ENCODE measurements around the gene XRCC4. TPM values are rescaled to one million over a fixed set of nuclear protein-coding genes. Genes with fewer than 3 reads are reported as not detected.

The XRCC4 gene
- total RNA-seq, 2 donors from 2014 or later, result 6.4 to 6.8 TPM

- H3K4me1 ChIP-seq, result no peaks in the 10 kb centered on the region
- no peaks in the 10 kb centered on the region for H3K27me3 ChIP-seq
- DNase-seq (ENCODE audit: low spot score), result no peak
- no peak overlapping the region for H3K4me3 ChIP-seq
- TF ChIP-seq, protein P1, sequence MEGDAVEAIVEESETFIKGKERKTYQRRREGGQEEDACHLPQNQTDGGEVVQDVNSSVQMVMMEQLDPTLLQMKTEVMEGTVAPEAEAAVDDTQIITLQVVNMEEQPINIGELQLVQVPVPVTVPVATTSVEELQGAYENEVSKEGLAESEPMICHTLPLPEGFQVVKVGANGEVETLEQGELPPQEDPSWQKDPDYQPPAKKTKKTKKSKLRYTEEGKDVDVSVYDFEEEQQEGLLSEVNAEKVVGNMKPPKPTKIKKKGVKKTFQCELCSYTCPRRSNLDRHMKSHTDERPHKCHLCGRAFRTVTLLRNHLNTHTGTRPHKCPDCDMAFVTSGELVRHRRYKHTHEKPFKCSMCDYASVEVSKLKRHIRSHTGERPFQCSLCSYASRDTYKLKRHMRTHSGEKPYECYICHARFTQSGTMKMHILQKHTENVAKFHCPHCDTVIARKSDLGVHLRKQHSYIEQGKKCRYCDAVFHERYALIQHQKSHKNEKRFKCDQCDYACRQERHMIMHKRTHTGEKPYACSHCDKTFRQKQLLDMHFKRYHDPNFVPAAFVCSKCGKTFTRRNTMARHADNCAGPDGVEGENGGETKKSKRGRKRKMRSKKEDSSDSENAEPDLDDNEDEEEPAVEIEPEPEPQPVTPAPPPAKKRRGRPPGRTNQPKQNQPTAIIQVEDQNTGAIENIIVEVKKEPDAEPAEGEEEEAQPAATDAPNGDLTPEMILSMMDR (IDR thresholded peaks at IDR 0.05), result no peak
- no peaks in the 10 kb centered on the region for H3K9me3 ChIP-seq
- H3K27ac ChIP-seq, result no peak overlapping the region
- H3K36me3 ChIP-seq, result no peaks in the 10 kb centered on the region
These were observed 316.8 kb downstream of the XRCC4 start for GRCh38 chr5:83394190-83394589.

DNA sequence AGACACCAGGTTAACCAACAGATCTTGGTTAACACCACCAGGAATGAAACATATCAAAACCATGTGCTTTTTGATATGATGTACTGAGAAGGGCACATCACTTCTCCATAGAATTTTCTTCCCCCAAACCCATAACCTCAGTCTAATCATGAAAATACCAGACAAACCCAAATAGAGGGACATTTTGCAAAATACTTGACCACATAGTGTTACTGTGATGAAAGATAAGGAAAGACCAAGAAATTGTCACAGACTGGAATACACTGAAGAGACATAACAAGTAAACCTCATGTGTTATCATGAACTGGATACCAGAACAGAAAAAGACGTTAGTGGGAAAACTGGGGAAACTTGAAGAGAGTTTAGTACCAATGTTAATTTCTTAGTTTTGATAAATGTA lies 319.3 kb downstream of the XRCC4 start:
- Histone ChIP-seq H3K9me3 (no peaks in the 10 kb centered on the region), H3K4me1 (no peaks in the 10 kb centered on the region), H3K4me3 (no peak overlapping the region), H3K27me3 (no peaks in the 10 kb centered on the region), H3K27ac (no peak overlapping the region), H3K36me3 (no peaks in the 10 kb centered on the region)
- TF ChIP-seq, protein P1 (IDR thresholded peaks at IDR 0.05), result no peak
- DNase-seq (ENCODE audit: low spot score), result no peak

- Histone ChIP-seq H3K4me3 (no peak overlapping the region), H3K9me3 (no peaks in the 10 kb centered on the region), H3K27me3 (no peaks in the 10 kb centered on the region), H3K27ac (no peak overlapping the region), H3K36me3 (no peaks in the 10 kb centered on the region), H3K4me1 (no peaks in the 10 kb centered on the region)
- DNase-seq (ENCODE audit: low spot score), result no peak
- TF ChIP-seq, protein P1 (IDR thresholded peaks at IDR 0.05), result no peak
These were observed 320.3 kb downstream of the XRCC4 start for GRCh38 chr5:83397658-83398057.

DNA sequence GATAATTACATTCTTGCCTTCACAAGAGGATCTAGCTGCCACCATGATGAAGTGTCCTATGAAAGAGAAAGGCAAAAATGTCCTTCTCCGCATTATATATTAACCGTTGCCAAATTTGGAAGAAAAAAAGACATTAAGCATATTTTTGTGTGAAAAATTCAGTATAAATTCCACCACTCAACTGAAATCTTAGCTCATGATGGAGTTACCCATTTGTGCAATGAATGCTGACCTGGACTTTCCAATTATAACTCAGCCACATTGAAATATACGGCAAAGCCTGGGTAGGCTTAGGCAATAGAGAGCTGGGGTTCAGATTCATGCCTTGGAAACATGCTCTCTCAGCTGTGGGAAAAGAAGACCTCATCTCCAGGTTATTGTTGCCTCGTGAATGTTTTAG lies 322.9 kb downstream of the XRCC4 start:
- H3K9me3 ChIP-seq, result no peaks in the 10 kb centered on the region
- no peak for DNase-seq (ENCODE audit: low spot score)
- TF ChIP-seq, protein P1 (IDR thresholded peaks at IDR 0.05), result no peak
- H3K4me1 ChIP-seq, result peaks cover 0 to 6% of the 10 kb centered on the region in 2 donors
- H3K27ac ChIP-seq, result no peak overlapping the region
- no peaks in the 10 kb centered on the region for H3K27me3 ChIP-seq
- no peak overlapping the region for H3K4me3 ChIP-seq
- H3K36me3 ChIP-seq, result no peaks in the 10 kb centered on the region

- Histone ChIP-seq H3K9me3 (no peaks in the 10 kb centered on the region), H3K27me3 (no peaks in the 10 kb centered on the region), H3K36me3 (no peaks in the 10 kb centered on the region), H3K4me1 (peaks cover 0 to 6% of the 10 kb centered on the region in 2 donors), H3K4me3 (no peak overlapping the region), H3K27ac (no peak overlapping the region)
- no peak for DNase-seq (ENCODE audit: low spot score)
- TF ChIP-seq, protein P1 (IDR thresholded peaks at IDR 0.05), result no peak
These were observed 323.4 kb downstream of the XRCC4 start for GRCh38 chr5:83400701-83401100.

- H3K27me3 ChIP-seq, result no peaks in the 10 kb centered on the region
- TF ChIP-seq, protein P1 (IDR thresholded peaks at IDR 0.05), result no peak
- DNase-seq (ENCODE audit: low spot score), result no peak
- no peak overlapping the region for H3K27ac ChIP-seq
- H3K36me3 ChIP-seq, result no peaks in the 10 kb centered on the region
- H3K4me3 ChIP-seq, result no peak overlapping the region
- peaks cover 0 to 6% of the 10 kb centered on the region in 2 donors for H3K4me1 ChIP-seq
- H3K9me3 ChIP-seq, result no peaks in the 10 kb centered on the region
These were observed 323.9 kb downstream of the XRCC4 start for GRCh38 chr5:83401122-83401731.
